Tibial nerve (tissue), 4 donors: ENCODE measurements around the gene STXBP6.
"Not testable (repeated sequence)": the region's sequence is repeated elsewhere in the genome, so short reads cannot be mapped to it uniquely, and the experiment has no call there.

Experiments
- CTCF ChIP-seq, 5 experiments: fragments of 200-600 bp in 3 of 5; fragments of 450-650 bp in 2 of 5; sonication (generic) in 3 of 5; IDR thresholded peaks; one replicate each; pipeline ENCODE4 v1.5.1; 2016 to 2019; ENCODE audit warnings: antibody characterized with exemption in 5 of 5, mild to moderate bottlenecking in 3 of 5, moderate library complexity in 2 of 5
- EP300 ChIP-seq, 2 donors: sonication (generic); formaldehyde crosslinking; IDR thresholded peaks; one replicate each; pipeline ENCODE4 v1.6.1; 2017; ENCODE audit warnings: antibody characterized with exemption in 2 of 2, mild to moderate bottlenecking in 1 of 2
- POLR2A ChIP-seq, 2 donors: fragments of 450-650 bp; IDR thresholded peaks; one replicate each; pipeline ENCODE4 v1.6.1; 2017; ENCODE audit warnings: antibody characterized with exemption in 2 of 2, mild to moderate bottlenecking in 2 of 2, moderate library complexity in 2 of 2

- TF ChIP-seq CTCF, POLR2A, EP300 (IDR thresholded peaks at IDR 0.05): not testable (repeated sequence)
Measured at GRCh38 chr14:24836324-24836723, 213.6 kb downstream of the STXBP6 start.
